ENCODE results near the gene ACO1.

- TF ChIP-seq, protein P1, sequence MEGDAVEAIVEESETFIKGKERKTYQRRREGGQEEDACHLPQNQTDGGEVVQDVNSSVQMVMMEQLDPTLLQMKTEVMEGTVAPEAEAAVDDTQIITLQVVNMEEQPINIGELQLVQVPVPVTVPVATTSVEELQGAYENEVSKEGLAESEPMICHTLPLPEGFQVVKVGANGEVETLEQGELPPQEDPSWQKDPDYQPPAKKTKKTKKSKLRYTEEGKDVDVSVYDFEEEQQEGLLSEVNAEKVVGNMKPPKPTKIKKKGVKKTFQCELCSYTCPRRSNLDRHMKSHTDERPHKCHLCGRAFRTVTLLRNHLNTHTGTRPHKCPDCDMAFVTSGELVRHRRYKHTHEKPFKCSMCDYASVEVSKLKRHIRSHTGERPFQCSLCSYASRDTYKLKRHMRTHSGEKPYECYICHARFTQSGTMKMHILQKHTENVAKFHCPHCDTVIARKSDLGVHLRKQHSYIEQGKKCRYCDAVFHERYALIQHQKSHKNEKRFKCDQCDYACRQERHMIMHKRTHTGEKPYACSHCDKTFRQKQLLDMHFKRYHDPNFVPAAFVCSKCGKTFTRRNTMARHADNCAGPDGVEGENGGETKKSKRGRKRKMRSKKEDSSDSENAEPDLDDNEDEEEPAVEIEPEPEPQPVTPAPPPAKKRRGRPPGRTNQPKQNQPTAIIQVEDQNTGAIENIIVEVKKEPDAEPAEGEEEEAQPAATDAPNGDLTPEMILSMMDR (IDR thresholded peaks at IDR 0.05), result no peak
- TF ChIP-seq POLR2AphosphoS5 (IDR thresholded peaks at IDR 0.05) (no peak), POLR2A (IDR thresholded peaks at IDR 0.05) (no peak), EP300 (IDR thresholded peaks at IDR 0.05) (no peak)
Measured at GRCh38 chr9:32500768-32501167, 116.3 kb downstream of the ACO1 start.
